IMR-90 (cell line): ENCODE results near the gene PITPNC1. TPM values are rescaled to one million over a fixed set of nuclear protein-coding genes. Genes with fewer than 3 reads are reported as not detected.

Experiments used
- ATAC-seq: fragments of 200-7000 bp; cut with Tn5 transposase; 2 replicates; pipeline ENCODE4 v1.9.1; 2020; ENCODE audit warnings: low read depth, mild to moderate bottlenecking, moderate library complexity
- BruUV-seq: library from RNA; stranded (reverse); fragments of 400-500 nt; replicated peaks from 2 replicates; lab custom pipeline; 2021; lab: Mats Ljungman, UMichigan
- CTCF ChIA-PET: fragments of 300-600 bp; formaldehyde crosslinking; extraction: SDS; loops from one replicate; lab custom pipeline; 2021; ENCODE audit warnings: antibody characterized with exemption; lab: Yijun Ruan, JAX
- POLR2A ChIA-PET: fragments of 300-600 bp; sonication (Branson Sonifier 250); formaldehyde crosslinking; loops from one replicate; lab custom pipeline; 2022; ENCODE audit warnings: antibody characterized with exemption; ENCODE audit not compliant: unreplicated experiment; lab: Charles Lee
- DNase-seq: peaks from one replicate; pipeline ENCODE4 v3.0.0; 2013
- H2AFZ ChIP-seq: replicated peaks from 2 replicates; pipeline ENCODE3; 2013; ENCODE audit warnings: low read length, mild to moderate bottlenecking; ENCODE audit not compliant: poor library complexity
- H2AK5ac ChIP-seq: 2 replicates; pipeline ENCODE4 v1.6.1; 2013; ENCODE audit warnings: low read depth, low read length, inconsistent platforms
- H2AK9ac ChIP-seq: replicated peaks from 2 replicates; pipeline ENCODE3; 2013; ENCODE audit warnings: mild to moderate bottlenecking, low read depth, low read length, moderate library complexity; ENCODE audit not compliant: poor library complexity
- H2BK120ac ChIP-seq: 2 replicates; pipeline ENCODE4 v1.6.1; 2013; ENCODE audit warnings: low read depth, low read length, inconsistent platforms
- H2BK15ac ChIP-seq: 3 replicates; pipeline ENCODE4 v1.6.1; 2013; ENCODE audit warnings: low read depth, low read length, inconsistent platforms
- H2BK20ac ChIP-seq: 2 replicates; pipeline ENCODE4 v1.6.1; 2013; ENCODE audit warnings: low read depth, mild to moderate bottlenecking, inconsistent platforms, low read length, moderate library complexity
- H2BK5ac ChIP-seq: 2 replicates; pipeline ENCODE4 v1.6.1; 2013; ENCODE audit warnings: mild to moderate bottlenecking, low read depth, low read length, inconsistent platforms; ENCODE audit not compliant: poor library complexity, severe bottlenecking
- H3K14ac ChIP-seq: replicated peaks from 2 replicates; pipeline ENCODE4 v1.6.1; 2013; ENCODE audit warnings: low read depth, low read length, inconsistent platforms
- H3K18ac ChIP-seq: 2 replicates; pipeline ENCODE4 v1.6.1; 2013; ENCODE audit warnings: low read depth, low read length, control low read depth
- H3K23ac ChIP-seq: 2 replicates; pipeline ENCODE4 v1.6.1; 2013; ENCODE audit warnings: low read depth, low read length, inconsistent platforms
- H3K27ac ChIP-seq: 2 replicates; pipeline ENCODE4 v1.5.1; 2013; ENCODE audit warnings: mild to moderate bottlenecking, control low read depth, low read length; ENCODE audit not compliant: insufficient read depth
- H3K27me3 ChIP-seq: 2 replicates; pipeline ENCODE4 v1.6.1; 2013; ENCODE audit warnings: low read length; ENCODE audit not compliant: control insufficient read depth, insufficient read depth
- H3K36me3 ChIP-seq: 2 replicates; pipeline ENCODE4 v1.6.1; 2013; ENCODE audit warnings: low read length, mixed read lengths; ENCODE audit not compliant: control insufficient read depth, insufficient read depth
- H3K4ac ChIP-seq: 2 replicates; pipeline ENCODE4 v1.6.1; 2013; ENCODE audit warnings: low read depth, low read length, inconsistent platforms
- H3K4me1 ChIP-seq: 2 replicates; pipeline ENCODE4 v1.6.1; 2013; ENCODE audit warnings: low read length, mixed read lengths; ENCODE audit not compliant: control insufficient read depth, insufficient read depth
- H3K4me2 ChIP-seq: 2 replicates; pipeline ENCODE4 v1.6.1; 2013; ENCODE audit warnings: low read depth, mild to moderate bottlenecking, control low read depth, low read length, moderate library complexity
- H3K4me3 ChIP-seq: 2 replicates; pipeline ENCODE4 v1.5.1; 2013; ENCODE audit warnings: low read depth, mild to moderate bottlenecking, control low read depth, low read length, moderate library complexity; ENCODE audit not compliant: insufficient read depth
- H3K56ac ChIP-seq: 2 replicates; pipeline ENCODE4 v1.6.1; 2013; ENCODE audit warnings: low read length, inconsistent platforms; ENCODE audit not compliant: insufficient read depth; ENCODE audit errors: extremely low read depth
- H3K79me1 ChIP-seq, 2 experiments: 2 replicates each; pipeline ENCODE4 v1.6.1; 2013; ENCODE audit warnings: low read length in 2 of 2, inconsistent platforms in 1 of 2, low read depth in 1 of 2
- H3K9ac ChIP-seq: 2 replicates; pipeline ENCODE4 v1.6.1; 2013; ENCODE audit warnings: low read depth, low read length, control low read depth
- H3K9me1 ChIP-seq: 2 replicates; pipeline ENCODE4 v1.6.1; 2013; ENCODE audit warnings: low read length, inconsistent platforms; ENCODE audit not compliant: insufficient read depth
- H3K9me3 ChIP-seq: 2 replicates; pipeline ENCODE4 v1.6.1; 2013; ENCODE audit warnings: low read length; ENCODE audit not compliant: control insufficient read depth, insufficient read depth
- H4K20me1 ChIP-seq: 2 replicates; pipeline ENCODE4 v1.6.1; 2013; ENCODE audit warnings: low read length, inconsistent platforms; ENCODE audit not compliant: insufficient read depth
- H4K5ac ChIP-seq: 2 replicates; pipeline ENCODE4 v1.6.1; 2013; ENCODE audit warnings: mild to moderate bottlenecking, low read depth, low read length, control low read depth
- H4K8ac ChIP-seq, 2 experiments: 2 replicates each; pipeline ENCODE4 v1.6.1; 2013; ENCODE audit warnings: low read depth in 2 of 2, low read length in 2 of 2, control low read depth in 1 of 2, inconsistent platforms in 1 of 2
- H4K91ac ChIP-seq: 2 replicates; pipeline ENCODE4 v1.6.1; 2013; ENCODE audit warnings: low read depth, low read length, inconsistent platforms; ENCODE audit not compliant: insufficient read depth
- RFX5 ChIP-seq: IDR thresholded peaks from 2 replicates; pipeline ENCODE4 v1.8.0; 2012; ENCODE audit warnings: low read depth, mild to moderate bottlenecking, low read length, moderate library complexity
- SMC3 ChIP-seq: fragments of 150-350 bp; IDR thresholded peaks from 2 replicates; pipeline ENCODE4 v1.6.1; 2016; ENCODE audit warnings: low read depth, mild to moderate bottlenecking, antibody characterized with exemption, low read length, moderate library complexity
- WGBS, 2 experiments: methylation state at CpG; one replicate each; pipeline versions ENCODE4 v1.1.5 to v1.1.7; 2013; ENCODE audit warnings: missing lambda C conversion rate in 2 of 2; ENCODE audit not compliant: insufficient read length in 1 of 2; ENCODE audit errors: extremely low coverage in 2 of 2; 5-methylcytosine and 5-hydroxymethylcytosine counted together
- dilution Hi-C: fragments of 300-500 bp; cut with HindIII; formaldehyde crosslinking; loops from one replicate; pipeline ENCODE4 v1.14.3; 2018; ENCODE audit warnings: low sequenced_read_pairs; ENCODE audit not compliant: unreplicated experiment
- in situ Hi-C: fragments of 300-500 bp; cut with MboI; formaldehyde crosslinking; loops from 3 replicates; pipeline ENCODE4 v1.14.3; 2019; ENCODE audit warnings: low sequenced_read_pairs, inconsistent platforms, mixed read lengths
- intact Hi-C: fragments of 100-400 bp; cut with micrococcal nuclease; formaldehyde crosslinking; loops from 2 replicates; pipeline ENCODE4 v1.10.0; 2022
- polyA plus RNA-seq, 3 experiments: library from polyadenylated mRNA; depleted of rRNA; stranded (reverse); fragments of >200 nt; gene quantifications; 2 replicates each; pipeline ENCODE4 v1.2.3, GENCODE V29; 2012; ENCODE audit warnings: low replicate concordance in 1 of 3
- total RNA-seq: library from RNA; depleted of rRNA; stranded (reverse); fragments of >200 nt; gene quantifications from 2 replicates; pipeline ENCODE4 v1.2.3, GENCODE V29; 2012

The PITPNC1 gene
- total and polyA plus RNA-seq, 2 of the 4 experiments (the other 2 are of a cell fraction), result 4.1 TPM

- peak overlapping the region; percentile 82 for H3K14ac ChIP-seq
- intact Hi-C loops, result loop anchor here (1.0 kb wide), 2 partner anchors 96 to 310 kb away; no protein-coding TSS in a partner anchor
- peak overlapping the region; percentile 22 for H2BK5ac ChIP-seq
- peak overlapping the region; percentile 92 for H2AFZ ChIP-seq
- peak overlapping the region; percentile 53; the same call in 1 of the 2 replicates for H3K18ac ChIP-seq
- H2BK15ac ChIP-seq, result peak overlapping the region; percentile 35; the same call in 2 of the 3 replicates
- H3K4ac ChIP-seq, result peak overlapping the region; percentile 81
- H3K4me1 ChIP-seq, result peaks cover 5% of the 10 kb centered on the region; the same call in 1 of the 2 replicates
- H3K23ac ChIP-seq, result peak overlapping the region; percentile 88
- peak overlapping the region; percentile 64; the same call in 1 of the 2 replicates for H4K91ac ChIP-seq
- peak overlapping the region; percentile 42 for H3K56ac ChIP-seq
- no peaks in the 10 kb centered on the region for H3K36me3 ChIP-seq
- H4K8ac ChIP-seq, result peak overlapping the region; percentile 26 to 88
- peak overlapping the region; percentile 55 for H2AK9ac ChIP-seq
- H4K20me1 ChIP-seq, result no peaks in the 10 kb centered on the region
- peaks cover 10 to 16% of the 10 kb centered on the region in 2 experiments for H3K79me1 ChIP-seq
- H3K27ac ChIP-seq, result peak overlapping the region; percentile 73
- peak overlapping the region; percentile 59 for H3K4me3 ChIP-seq
- CTCF ChIA-PET, result interaction anchor here (0.6 to 1.9 kb wide), 10 partner anchors 10 to 325 kb away, joined by 3 to 7 read pairs (median 3); no protein-coding TSS in a partner anchor
- dilution Hi-C loops, result no loop called here
- DNase-seq (no peak), ATAC-seq (no peak)
- H2BK120ac ChIP-seq, result peak overlapping the region; percentile 67
- no peaks in the 10 kb centered on the region for H3K9me3 ChIP-seq
- in situ Hi-C loops, result no loop called here
- H4K5ac ChIP-seq, result no peak overlapping the region; the same call in none of the 2 replicates
- WGBS, 2 experiments, result 88% methylated on average over 5 of the region's 8 CpGs; no CpG with 5 or more reads in 1 of the 2 experiments
- no TSS peak for BruUV-seq
- H3K9ac ChIP-seq, result peak overlapping the region; percentile 61
- peak overlapping the region; percentile 85 for H3K4me2 ChIP-seq
- peaks cover 9% of the 10 kb centered on the region; the same call in 1 of the 2 replicates for H3K9me1 ChIP-seq
- TF ChIP-seq SMC3 (no peak), RFX5 (no peak)
- H2AK5ac ChIP-seq, result peak overlapping the region; percentile 33; the same call in 1 of the 2 replicates
- H3K27me3 ChIP-seq, result no peaks in the 10 kb centered on the region
- H2BK20ac ChIP-seq, result peak overlapping the region; percentile 48; the same call in 1 of the 2 replicates
- POLR2A ChIA-PET, result interaction anchor here (0.5 to 0.6 kb wide), 2 partner anchors 45 to 326 kb away, joined by 3 to 9 read pairs; no protein-coding TSS in a partner anchor
These were observed 2.2 kb downstream of the PITPNC1 start for GRCh38 chr17:67379251-67379630.
